Sigmoid colon (tissue), 7 donors: ENCODE measurements around the gene CPNE6. TPM values are rescaled to one million over a fixed set of nuclear protein-coding genes. Genes with fewer than 3 reads are reported as not detected.

Source experiments
- DNase-seq: peaks from one replicate; pipeline ENCODE4 v3.0.0-alpha.2; 2019
- H3K27ac ChIP-seq, 4 donors: fragments of 200-600 bp; sonication (generic); one replicate each; pipeline ENCODE4 v1.5.1; 2016 to 2019; ENCODE audit warnings: mild to moderate bottlenecking in 1 of 4
- H3K27me3 ChIP-seq, 3 donors: fragments of 200-600 bp; sonication (generic); one replicate each; pipeline ENCODE4 v1.5.1; 2019; ENCODE audit warnings: mild to moderate bottlenecking in 1 of 3
- H3K36me3 ChIP-seq, 4 donors: fragments of 200-600 bp; sonication (generic); one replicate each; pipeline ENCODE4 v1.5.1; 2016 to 2019
- H3K4me1 ChIP-seq, 4 donors: fragments of 200-600 bp; sonication (generic); one replicate each; pipeline ENCODE4 v1.5.1; 2017 to 2019
- H3K4me3 ChIP-seq, 4 donors: fragments of 200-600 bp; sonication (generic); one replicate each; pipeline ENCODE4 v1.5.1; 2017 to 2019; ENCODE audit warnings: mild to moderate bottlenecking in 2 of 4, moderate library complexity in 1 of 4
- H3K9me3 ChIP-seq, 4 donors: fragments of 200-600 bp in 3 of 4; sonication (generic) in 3 of 4; one replicate each; pipeline versions ENCODE4 v1.5.1 to v1.6.1; 2013 to 2019
- EP300 ChIP-seq, 4 donors: sonication (generic); formaldehyde crosslinking; IDR thresholded peaks; one replicate each; pipeline ENCODE4 v1.6.1; 2017; ENCODE audit warnings: antibody characterized with exemption in 4 of 4
- POLR2A ChIP-seq, 2 donors: fragments of 450-650 bp; IDR thresholded peaks; one replicate each; pipeline ENCODE4 v1.6.1; 2016; ENCODE audit warnings: antibody characterized with exemption in 2 of 2, mild to moderate bottlenecking in 2 of 2, moderate library complexity in 2 of 2
- POLR2AphosphoS5 ChIP-seq, 4 donors: sonication (generic); formaldehyde crosslinking; IDR thresholded peaks; one replicate each; pipeline ENCODE4 v1.6.1; 2017; ENCODE audit warnings: antibody characterized with exemption in 4 of 4
- WGBS, 2 donors: extraction: QIAGEN DNeasy Blood & Tissue Kit; methylation state at CpG; one replicate each; pipeline ENCODE4 v1.1.7; 2013; 5-methylcytosine and 5-hydroxymethylcytosine counted together
- intact Hi-C: fragments of 100-400 bp; cut with DNase I; formaldehyde crosslinking; loops from one replicate; pipeline ENCODE4 v1.15.1; 2023
- polyA plus RNA-seq, 3 donors: library from polyadenylated mRNA; stranded (reverse); fragments of 200-250 nt; gene quantifications; one replicate each; pipeline ENCODE4 v1.2.3, GENCODE V29; 2013
- total RNA-seq, 4 donors: library from RNA; depleted of rRNA; stranded (reverse); fragments of >200 nt; gene quantifications; one replicate each; pipeline ENCODE4 v1.1.0, GENCODE V29; 2016
- TF ChIP-seq, protein P1 (sequence below), 4 experiments: fragments of 450-650 bp in 3 of 4; fragments of 200-600 bp in 1 of 4; IDR thresholded peaks; one replicate each; pipeline ENCODE4 v1.5.1; 2016 to 2019; ENCODE audit warnings: antibody characterized with exemption in 4 of 4, mild to moderate bottlenecking in 3 of 4, moderate library complexity in 2 of 4
- donor health status: healthy with polysubstance abuse.
- donor health status: Bipolar disorder and iron deficiency.
- donor health status: healthy.

Gene CPNE6
- total and polyA plus RNA-seq, 7 donors = 0.42 to 3.3 (median 2.3) TPM; not detected in 3

DNA sequence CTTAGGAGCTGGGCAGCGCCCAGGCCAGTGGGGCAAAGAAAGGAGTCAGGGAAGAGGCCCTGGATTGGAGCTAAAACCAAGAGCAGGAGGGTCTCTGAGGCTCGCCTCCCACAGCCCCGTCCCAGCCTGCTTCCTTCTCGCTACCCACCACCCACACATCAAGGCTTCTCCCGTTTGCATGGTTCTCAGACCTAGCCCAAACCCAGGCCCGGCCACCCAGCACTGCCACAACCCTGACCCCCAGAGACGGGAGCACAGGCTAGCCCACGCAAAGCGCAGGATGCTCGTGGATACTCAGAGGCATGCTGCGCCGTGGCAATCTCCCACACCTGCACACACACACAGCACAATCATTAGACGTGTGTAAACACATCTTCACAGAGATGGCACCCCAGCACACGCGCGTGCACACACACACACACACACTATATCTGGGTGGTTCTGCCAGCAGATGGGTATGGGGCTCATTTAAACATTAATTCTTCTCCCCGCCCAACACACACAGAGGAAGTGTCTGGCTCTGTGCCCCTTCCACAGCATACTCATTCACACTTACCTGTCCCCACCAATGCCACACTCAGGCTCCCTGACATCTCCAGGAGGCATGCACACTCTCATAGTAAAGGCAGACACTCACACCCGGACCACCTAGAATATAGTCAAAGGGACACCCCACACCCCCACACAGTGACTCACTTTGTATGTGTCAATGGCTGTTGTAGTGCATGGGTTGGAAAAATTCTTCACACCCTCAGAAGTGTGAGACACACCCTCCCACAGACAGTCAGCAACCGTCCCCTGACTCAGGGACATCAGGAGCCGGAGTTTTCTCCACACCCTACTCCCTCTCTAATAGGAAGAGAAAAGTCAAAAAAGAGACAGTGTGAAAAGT, 18.5 kb upstream of the CPNE6 start:
- Histone ChIP-seq H3K9me3 (no peaks in the 10 kb centered on the region), H3K4me3 (peak overlapping the region; percentile 41 to 66 (median 55)), H3K27ac (no peak overlapping the region), H3K27me3 (no peaks in the 10 kb centered on the region), H3K36me3 (no peaks in the 10 kb centered on the region), H3K4me1 (peaks cover 0 to 16% (median 13%) of the 10 kb centered on the region in 4 donors)
- DNase-seq = no peak
- intact Hi-C loops = loop anchor here (2.0 kb wide), 1 partner anchor 40 kb away; no protein-coding TSS in a partner anchor
- TF ChIP-seq POLR2A (IDR thresholded peaks at IDR 0.05) (no peak), EP300 (IDR thresholded peaks at IDR 0.05) (no peak), POLR2AphosphoS5 (IDR thresholded peaks at IDR 0.05) (no peak)
- TF ChIP-seq, protein P1, sequence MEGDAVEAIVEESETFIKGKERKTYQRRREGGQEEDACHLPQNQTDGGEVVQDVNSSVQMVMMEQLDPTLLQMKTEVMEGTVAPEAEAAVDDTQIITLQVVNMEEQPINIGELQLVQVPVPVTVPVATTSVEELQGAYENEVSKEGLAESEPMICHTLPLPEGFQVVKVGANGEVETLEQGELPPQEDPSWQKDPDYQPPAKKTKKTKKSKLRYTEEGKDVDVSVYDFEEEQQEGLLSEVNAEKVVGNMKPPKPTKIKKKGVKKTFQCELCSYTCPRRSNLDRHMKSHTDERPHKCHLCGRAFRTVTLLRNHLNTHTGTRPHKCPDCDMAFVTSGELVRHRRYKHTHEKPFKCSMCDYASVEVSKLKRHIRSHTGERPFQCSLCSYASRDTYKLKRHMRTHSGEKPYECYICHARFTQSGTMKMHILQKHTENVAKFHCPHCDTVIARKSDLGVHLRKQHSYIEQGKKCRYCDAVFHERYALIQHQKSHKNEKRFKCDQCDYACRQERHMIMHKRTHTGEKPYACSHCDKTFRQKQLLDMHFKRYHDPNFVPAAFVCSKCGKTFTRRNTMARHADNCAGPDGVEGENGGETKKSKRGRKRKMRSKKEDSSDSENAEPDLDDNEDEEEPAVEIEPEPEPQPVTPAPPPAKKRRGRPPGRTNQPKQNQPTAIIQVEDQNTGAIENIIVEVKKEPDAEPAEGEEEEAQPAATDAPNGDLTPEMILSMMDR (IDR thresholded peaks at IDR 0.05) = no peak
- WGBS, 2 donors = 41 to 53% methylated on average over 20 of the region's 20 CpGs

DNA sequence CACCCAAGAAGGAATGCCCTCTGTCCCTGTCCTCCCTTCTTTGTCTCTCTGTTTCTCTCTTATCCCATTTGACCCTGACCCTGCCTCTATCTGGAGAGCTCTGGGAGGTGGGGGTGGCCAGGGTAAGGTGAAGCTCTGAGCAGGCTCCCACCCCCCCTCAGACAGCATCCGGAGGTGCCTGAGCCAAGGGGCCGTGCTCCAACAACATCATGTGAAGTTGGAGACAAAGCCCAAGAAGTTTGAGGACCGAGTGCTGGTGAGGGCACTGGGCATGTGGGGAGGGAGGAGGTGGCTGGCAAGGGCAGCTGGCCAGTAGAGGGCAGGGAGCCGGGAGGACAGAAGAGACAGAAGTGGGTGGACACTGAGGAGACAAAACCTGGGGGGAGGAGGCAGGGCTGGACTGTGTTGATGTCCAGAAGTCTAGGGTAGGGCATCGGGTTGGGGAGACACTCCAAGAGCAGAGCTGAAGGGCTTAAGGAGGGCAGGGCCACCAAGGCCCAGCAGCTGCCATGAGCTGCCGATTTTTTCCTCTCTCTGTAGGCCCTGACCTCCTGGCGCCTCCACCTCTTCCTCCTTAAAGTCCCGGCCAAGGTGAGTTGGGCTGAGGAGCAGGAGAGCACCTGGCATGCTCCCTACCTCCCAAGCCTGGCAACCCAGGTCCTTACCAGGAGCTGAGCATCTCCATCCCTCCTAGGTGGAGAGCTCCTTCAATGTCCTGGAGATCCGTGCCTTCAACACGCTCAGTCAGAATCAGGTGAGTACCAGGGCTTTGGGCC, 17.6 kb upstream of the CPNE6 start:
- Histone ChIP-seq H3K27me3 (no peaks in the 10 kb centered on the region), H3K4me1 (peaks cover 0 to 20% (median 13%) of the 10 kb centered on the region in 4 donors), H3K9me3 (no peaks in the 10 kb centered on the region), H3K4me3 (no peak overlapping the region), H3K27ac (no peak overlapping the region), H3K36me3 (no peaks in the 10 kb centered on the region)
- peak; percentile 61 for DNase-seq
- WGBS, 2 donors = 85 to 90% methylated on average over 10 of the region's 10 CpGs
- no peak for TF ChIP-seq POLR2A (IDR thresholded peaks at IDR 0.05)
- no peak for TF ChIP-seq EP300 (IDR thresholded peaks at IDR 0.05)
- intact Hi-C loops = loop anchor here (2.0 kb wide), 1 partner anchor 39 kb away; no protein-coding TSS in a partner anchor

DNA sequence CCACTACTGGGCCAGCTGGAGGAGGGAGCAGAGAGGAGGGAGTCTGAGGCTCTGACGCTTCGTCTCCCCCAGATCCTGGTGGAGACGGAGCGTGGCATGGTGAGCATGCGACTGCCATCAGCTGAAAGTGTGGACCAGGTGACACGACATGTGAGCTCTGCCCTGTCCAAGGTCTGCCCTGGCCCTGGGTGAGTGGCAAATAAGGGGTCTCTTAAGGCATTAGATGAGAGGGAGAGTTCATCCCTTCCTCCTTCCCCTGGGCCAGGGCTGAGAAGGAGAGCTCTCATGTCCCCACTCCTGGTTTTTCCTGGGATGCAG, 17.1 kb upstream of the CPNE6 start:
- intact Hi-C loops = no loop called here
- 89 to 95% methylated on average over 6 of the region's 6 CpGs for WGBS, 2 donors
- DNase-seq = no peak

DNA sequence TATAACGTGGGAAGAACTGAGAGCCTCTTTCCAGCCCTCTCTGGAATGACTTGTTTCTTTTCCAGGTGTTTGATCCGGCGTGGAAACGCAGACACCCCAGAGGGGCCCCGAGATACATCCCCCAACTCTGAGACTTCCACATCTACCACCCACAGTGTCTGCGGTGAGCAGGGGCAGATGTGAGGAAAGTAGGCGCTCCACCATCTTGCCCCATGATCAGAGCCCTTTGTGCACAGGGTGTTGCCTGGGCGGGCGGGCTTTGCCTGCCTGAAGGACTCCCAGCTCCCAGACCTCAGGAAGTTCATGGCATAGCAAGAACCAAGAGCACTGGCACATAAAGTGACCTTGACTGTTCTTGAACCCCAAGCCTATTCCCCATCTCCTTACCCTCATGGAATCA, 16.7 kb upstream of the CPNE6 start:
- Histone ChIP-seq H3K4me1 (peaks cover 0 to 20% (median 13%) of the 10 kb centered on the region in 4 donors), H3K4me3 (no peak overlapping the region), H3K27me3 (no peaks in the 10 kb centered on the region), H3K36me3 (no peaks in the 10 kb centered on the region), H3K27ac (no peak overlapping the region), H3K9me3 (no peaks in the 10 kb centered on the region)
- intact Hi-C loops = no loop called here
- DNase-seq = no peak
- WGBS, 2 donors = 93 to 94% methylated on average over 9 of the region's 9 CpGs
- TF ChIP-seq POLR2AphosphoS5 (IDR thresholded peaks at IDR 0.05) (no peak), POLR2A (IDR thresholded peaks at IDR 0.05) (no peak), EP300 (IDR thresholded peaks at IDR 0.05) (no peak)
- TF ChIP-seq, protein P1 (IDR thresholded peaks at IDR 0.05) = no peak

More for the DNA sequence above, 17.1 kb upstream of the CPNE6 start:
- H3K27me3 ChIP-seq = no peaks in the 10 kb centered on the region
- H3K36me3 ChIP-seq = no peaks in the 10 kb centered on the region
- no peak overlapping the region for H3K4me3 ChIP-seq
- H3K4me1 ChIP-seq = peaks cover 0 to 20% (median 13%) of the 10 kb centered on the region in 4 donors
- TF ChIP-seq EP300 (IDR thresholded peaks at IDR 0.05) = no peak
- no peak for TF ChIP-seq POLR2A (IDR thresholded peaks at IDR 0.05)
- TF ChIP-seq POLR2AphosphoS5 (IDR thresholded peaks at IDR 0.05) = no peak
- TF ChIP-seq, protein P1 (IDR thresholded peaks at IDR 0.05) = no peak
- H3K27ac ChIP-seq = no peak overlapping the region
- no peaks in the 10 kb centered on the region for H3K9me3 ChIP-seq
